Stimulated activated CD8-positive, alpha-beta memory T cell treated with anti-CD3 and anti-CD28 coated beads, Interleukin-12 subunit alpha, Interleukin-12 subunit beta, amount 100 ng/mL, for 24 hours (primary cell): ENCODE measurements around the gene TGM6.

Experiments used
- DNase-seq: peaks from one replicate; pipeline ENCODE4 v3.0.0-alpha.2; 2020; ENCODE audit errors: extremely low read depth

TGM6 gene

GRCh38 chr20:2455771-2456497, 75.2 kb downstream of the TGM6 start:
- no peak for DNase-seq

GRCh38 chr20:2458919-2459499, 78.3 kb downstream of the TGM6 start:
- no peak for DNase-seq

GRCh38 chr20:2459981-2460751, 79.5 kb downstream of the TGM6 start:
- no peak for DNase-seq

GRCh38 chr20:2460752-2461424, 80.2 kb downstream of the TGM6 start:
- DNase-seq, result no peak

GRCh38 chr20:2462484-2462883, 81.8 kb downstream of the TGM6 start:
- DNase-seq, result no peak

GRCh38 chr20:2463616-2464365, 83.1 kb downstream of the TGM6 start:
- no peak for DNase-seq

GRCh38 chr20:2465100-2465499, 84.4 kb downstream of the TGM6 start:
- no peak for DNase-seq

- DNase-seq, result no peak
These were observed 86.7 kb downstream of the TGM6 start for GRCh38 chr20:2467412-2467811.

- no peak for DNase-seq
These were observed 88.1 kb downstream of the TGM6 start for GRCh38 chr20:2468581-2469407.

GRCh38 chr20:2469991-2470422, 89.3 kb downstream of the TGM6 start:
- DNase-seq, result peak; percentile 7

GRCh38 chr20:2470423-2471193, 89.9 kb downstream of the TGM6 start, which contains the start of gene SNRPB:
Gene SNRPB (minus strand): TSS chr20:2470789. CDS start chr20:2470690, 99 bp downstream.
- DNase-seq, result peak; percentile 92

GRCh38 chr20:2473516-2473915, 92.8 kb downstream of the TGM6 start:
- no peak for DNase-seq

- no peak for DNase-seq
These were observed 95.4 kb downstream of the TGM6 start for GRCh38 chr20:2475850-2476741.

- DNase-seq, result no peak
These were observed 96.3 kb downstream of the TGM6 start for GRCh38 chr20:2476742-2477615.

GRCh38 chr20:2480381-2480780, 99.7 kb downstream of the TGM6 start:
- no peak for DNase-seq
